IMR-90 (cell line): Measurements from ENCODE around the gene TXLNA.

Source experiments
- CEBPB ChIP-seq: IDR thresholded peaks from 2 replicates; pipeline ENCODE4 v1.6.1; 2012; ENCODE audit warnings: low read depth, low read length, improper control_type of control experiment
- MAZ ChIP-seq: IDR thresholded peaks from 2 replicates; pipeline ENCODE4 v1.6.1; 2012; ENCODE audit warnings: low read depth, mild to moderate bottlenecking, low read length, improper control_type of control experiment, moderate library complexity, borderline replicate concordance
- MXI1 ChIP-seq: IDR thresholded peaks from 2 replicates; pipeline ENCODE4 v1.6.1; 2012; ENCODE audit warnings: low read depth, mild to moderate bottlenecking, low read length, moderate library complexity, borderline replicate concordance
- POLR2A ChIP-seq: IDR thresholded peaks from 2 replicates; pipeline ENCODE4 v1.6.1; 2012; ENCODE audit warnings: mild to moderate bottlenecking, low read depth, low read length
- RFX5 ChIP-seq: IDR thresholded peaks from 2 replicates; pipeline ENCODE4 v1.8.0; 2012; ENCODE audit warnings: low read depth, mild to moderate bottlenecking, low read length, moderate library complexity
- TF ChIP-seq, protein P1 (sequence below): conservative IDR thresholded peaks from 2 replicates; pipeline ENCODE4 v1.5.1; 2012; ENCODE audit warnings: mild to moderate bottlenecking, low read depth, low read length, improper control_type of control experiment
- TF ChIP-seq, protein P2 (sequence below): fragments of 150-350 bp; IDR thresholded peaks from 2 replicates; pipeline ENCODE4 v1.6.1; 2016; ENCODE audit warnings: low read depth, mild to moderate bottlenecking, low read length, moderate library complexity, borderline replicate concordance

DNA sequence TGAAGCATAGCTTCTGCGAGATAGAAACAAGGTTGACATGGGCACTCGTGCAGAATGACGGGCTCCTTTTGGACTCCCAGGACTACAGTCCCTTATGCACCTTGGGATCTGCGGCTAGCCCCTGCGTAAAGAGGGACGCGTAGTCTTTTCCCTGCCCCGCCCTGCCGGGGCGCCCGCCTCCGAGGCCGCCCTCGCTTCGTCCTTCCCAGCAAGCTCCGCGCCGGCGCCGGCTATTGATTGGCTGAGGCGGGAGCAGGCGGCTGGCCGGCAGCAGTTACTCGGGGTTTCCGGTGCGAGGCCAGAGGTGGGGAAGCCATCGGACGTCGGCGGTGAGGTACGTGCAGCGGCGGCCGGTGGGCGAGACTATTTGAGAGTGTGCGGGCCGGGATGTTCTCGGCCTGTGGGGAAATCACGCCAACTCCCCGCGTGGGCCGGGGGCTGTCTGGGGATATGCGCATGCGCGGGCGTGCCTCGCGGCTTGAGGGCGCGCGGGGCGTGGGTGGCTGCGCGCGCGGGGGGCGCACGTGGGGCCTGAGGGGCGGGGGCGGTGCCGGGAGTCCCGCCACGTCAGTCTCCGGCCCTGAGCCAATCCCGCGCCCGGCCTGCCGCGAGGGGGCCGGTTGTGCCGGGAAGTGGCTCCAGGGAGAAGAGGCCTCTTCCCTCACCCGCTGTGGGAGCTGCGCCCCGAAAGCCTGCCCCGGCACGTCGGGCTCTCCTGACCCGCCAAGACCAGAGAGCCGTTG, at the start of gene TXLNA:
- TF ChIP-seq, protein P1, sequence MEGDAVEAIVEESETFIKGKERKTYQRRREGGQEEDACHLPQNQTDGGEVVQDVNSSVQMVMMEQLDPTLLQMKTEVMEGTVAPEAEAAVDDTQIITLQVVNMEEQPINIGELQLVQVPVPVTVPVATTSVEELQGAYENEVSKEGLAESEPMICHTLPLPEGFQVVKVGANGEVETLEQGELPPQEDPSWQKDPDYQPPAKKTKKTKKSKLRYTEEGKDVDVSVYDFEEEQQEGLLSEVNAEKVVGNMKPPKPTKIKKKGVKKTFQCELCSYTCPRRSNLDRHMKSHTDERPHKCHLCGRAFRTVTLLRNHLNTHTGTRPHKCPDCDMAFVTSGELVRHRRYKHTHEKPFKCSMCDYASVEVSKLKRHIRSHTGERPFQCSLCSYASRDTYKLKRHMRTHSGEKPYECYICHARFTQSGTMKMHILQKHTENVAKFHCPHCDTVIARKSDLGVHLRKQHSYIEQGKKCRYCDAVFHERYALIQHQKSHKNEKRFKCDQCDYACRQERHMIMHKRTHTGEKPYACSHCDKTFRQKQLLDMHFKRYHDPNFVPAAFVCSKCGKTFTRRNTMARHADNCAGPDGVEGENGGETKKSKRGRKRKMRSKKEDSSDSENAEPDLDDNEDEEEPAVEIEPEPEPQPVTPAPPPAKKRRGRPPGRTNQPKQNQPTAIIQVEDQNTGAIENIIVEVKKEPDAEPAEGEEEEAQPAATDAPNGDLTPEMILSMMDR = no peak
- TF ChIP-seq MXI1 (peak; percentile 62; the same call in 1 of the 2 replicates), RFX5 (no peak), MAZ (peak; percentile 82; the same call in 1 of the 2 replicates), CEBPB (no peak), POLR2A (peak; percentile 93)
- TF ChIP-seq, protein P2, sequence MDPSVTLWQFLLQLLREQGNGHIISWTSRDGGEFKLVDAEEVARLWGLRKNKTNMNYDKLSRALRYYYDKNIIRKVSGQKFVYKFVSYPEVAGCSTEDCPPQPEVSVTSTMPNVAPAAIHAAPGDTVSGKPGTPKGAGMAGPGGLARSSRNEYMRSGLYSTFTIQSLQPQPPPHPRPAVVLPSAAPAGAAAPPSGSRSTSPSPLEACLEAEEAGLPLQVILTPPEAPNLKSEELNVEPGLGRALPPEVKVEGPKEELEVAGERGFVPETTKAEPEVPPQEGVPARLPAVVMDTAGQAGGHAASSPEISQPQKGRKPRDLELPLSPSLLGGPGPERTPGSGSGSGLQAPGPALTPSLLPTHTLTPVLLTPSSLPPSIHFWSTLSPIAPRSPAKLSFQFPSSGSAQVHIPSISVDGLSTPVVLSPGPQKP = no peak
